Activated CD4-positive, alpha-beta T cell treated with anti-CD3 and anti-CD28 coated beads, Interleukin-2, amount 50 U/mL, for 48 hours (primary cell): ENCODE results near the gene MEX3A.

ENCODE experiments used
- DNase-seq, 2 experiments: peaks; one replicate each; pipeline ENCODE4 v3.0.0-alpha.2; 2020

MEX3A gene

DNA sequence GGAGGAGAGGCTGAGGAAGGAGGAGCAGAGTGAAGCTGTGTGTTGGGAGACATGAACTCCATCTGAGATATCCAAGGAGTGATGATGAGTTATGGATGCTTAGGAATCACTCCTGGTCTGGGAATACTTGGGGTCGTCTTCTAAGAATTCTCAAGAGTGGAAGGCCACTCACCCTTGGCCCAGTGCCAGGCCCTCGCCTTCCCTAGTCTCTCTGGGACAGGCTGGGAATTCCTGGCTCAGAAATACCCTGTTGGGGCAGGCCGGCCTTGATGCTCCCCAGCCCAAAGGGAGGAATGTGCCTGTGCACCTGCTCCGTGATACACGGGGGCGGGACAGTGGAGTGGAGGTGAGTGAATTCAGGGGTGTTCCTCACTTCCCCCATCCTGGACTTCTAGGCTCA lies 19.6 kb upstream of the MEX3A start:
- DNase-seq = no peak

DNA sequence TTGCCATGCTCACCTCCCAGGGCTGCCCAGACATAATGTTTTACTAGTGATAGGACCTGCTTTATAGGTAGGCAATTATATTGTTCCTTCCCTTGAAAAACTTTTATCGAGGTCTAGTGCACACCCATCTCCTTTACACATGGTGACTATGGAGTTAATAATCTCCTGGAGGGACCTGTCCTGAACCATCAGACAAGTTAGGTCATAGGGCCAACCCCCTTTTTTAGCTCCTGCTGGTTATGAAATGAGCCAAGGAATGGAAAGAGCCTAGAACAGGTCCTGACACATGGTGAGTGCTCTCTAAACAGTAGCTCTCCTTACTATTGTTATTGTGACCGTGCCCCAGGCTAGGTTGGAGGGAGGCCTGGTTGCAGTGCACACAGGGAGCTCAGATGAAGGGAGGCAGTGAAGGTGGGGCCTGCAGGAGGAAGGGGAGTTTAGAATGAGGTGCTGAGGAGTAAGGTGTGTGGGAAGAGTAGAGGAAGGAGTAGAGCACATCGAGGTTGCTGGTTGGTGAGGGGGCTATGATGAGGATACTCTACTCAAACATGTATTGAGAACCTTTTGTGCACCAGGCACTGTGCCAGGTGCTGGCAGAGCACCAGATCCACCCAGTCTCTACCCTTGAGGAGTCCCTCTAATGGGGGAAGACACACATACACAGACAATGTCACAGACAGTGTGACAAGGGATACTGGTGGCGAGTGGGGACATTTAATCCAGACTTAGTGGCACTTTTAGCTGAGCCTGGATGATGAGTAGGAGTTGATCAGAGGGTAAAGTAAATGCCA lies 18.1 kb upstream of the MEX3A start:
- no peak for DNase-seq

DNA sequence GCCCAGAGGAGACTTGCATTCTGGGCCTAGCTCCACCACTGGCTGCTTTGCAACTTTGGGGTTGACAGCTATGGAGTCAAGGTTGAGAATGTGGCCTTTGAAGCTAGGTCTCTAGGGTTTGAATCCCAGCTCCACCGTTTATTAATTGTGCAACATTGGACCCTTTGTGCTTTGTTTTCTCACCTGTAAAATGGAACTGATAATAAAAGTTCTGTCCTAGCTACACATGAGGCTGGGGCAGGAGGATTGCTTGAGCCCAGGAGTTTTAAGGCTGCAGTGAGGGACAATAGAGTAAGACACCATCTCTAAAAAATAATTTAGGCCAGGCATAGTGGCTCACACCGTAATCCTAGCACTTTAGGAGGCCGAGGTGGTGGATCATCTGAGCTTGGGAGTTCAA lies 17.0 kb upstream of the MEX3A start:
- no peak for DNase-seq

DNA sequence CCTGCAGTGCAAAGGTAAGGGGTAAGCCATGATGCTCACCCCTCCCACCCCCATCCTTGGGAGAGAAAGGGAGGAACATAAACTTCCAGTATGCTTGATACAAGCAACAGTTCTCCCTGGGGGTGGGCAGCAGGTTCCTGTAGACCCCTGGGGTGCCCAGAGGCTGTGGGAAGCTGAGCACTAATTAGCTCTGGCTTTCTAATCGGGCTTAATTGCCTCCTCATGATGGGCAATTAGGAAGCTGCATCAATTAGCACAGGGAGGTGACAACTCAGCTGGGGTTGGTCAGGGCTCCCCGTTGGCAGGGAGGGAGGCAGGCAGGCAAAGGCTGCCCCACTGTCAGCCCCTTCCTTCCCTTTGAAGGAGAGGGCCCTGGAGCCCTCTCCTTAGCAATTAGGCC lies 16.5 kb upstream of the MEX3A start:
- DNase-seq = no peak

DNA sequence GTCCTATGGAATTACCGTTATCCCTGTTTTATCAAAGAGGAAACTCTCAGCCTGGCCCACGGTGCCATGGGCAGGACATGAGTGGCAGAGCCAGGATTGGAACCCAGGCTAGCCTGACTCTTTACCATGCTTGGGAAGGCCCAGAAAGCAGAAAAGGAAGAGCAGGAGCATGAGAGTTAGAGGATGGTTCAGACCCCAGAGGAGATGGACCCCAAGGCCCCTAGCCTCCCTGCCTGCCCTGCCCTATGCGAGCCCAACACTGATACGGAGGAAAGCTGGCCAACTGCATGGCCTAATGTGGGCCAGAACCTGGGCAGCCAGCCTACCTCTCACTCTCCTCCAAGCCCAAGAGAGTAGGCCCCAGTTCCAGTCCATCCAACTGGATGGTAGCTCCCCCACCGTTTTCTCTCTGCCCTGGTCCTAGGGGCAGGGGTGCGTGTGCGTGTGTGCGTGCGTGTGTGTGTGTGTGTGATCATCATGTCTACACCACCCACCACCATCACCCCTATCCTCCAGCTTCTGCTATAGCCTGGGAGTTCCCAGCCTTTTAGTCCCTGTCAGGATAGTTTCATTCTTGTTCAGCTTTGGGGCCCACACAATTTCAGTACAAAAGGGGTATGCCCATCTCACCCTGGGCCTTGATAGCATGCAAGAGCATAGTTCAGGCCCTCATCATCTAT lies 15.4 kb upstream of the MEX3A start:
- DNase-seq = peak; percentile 63 to 74

DNA sequence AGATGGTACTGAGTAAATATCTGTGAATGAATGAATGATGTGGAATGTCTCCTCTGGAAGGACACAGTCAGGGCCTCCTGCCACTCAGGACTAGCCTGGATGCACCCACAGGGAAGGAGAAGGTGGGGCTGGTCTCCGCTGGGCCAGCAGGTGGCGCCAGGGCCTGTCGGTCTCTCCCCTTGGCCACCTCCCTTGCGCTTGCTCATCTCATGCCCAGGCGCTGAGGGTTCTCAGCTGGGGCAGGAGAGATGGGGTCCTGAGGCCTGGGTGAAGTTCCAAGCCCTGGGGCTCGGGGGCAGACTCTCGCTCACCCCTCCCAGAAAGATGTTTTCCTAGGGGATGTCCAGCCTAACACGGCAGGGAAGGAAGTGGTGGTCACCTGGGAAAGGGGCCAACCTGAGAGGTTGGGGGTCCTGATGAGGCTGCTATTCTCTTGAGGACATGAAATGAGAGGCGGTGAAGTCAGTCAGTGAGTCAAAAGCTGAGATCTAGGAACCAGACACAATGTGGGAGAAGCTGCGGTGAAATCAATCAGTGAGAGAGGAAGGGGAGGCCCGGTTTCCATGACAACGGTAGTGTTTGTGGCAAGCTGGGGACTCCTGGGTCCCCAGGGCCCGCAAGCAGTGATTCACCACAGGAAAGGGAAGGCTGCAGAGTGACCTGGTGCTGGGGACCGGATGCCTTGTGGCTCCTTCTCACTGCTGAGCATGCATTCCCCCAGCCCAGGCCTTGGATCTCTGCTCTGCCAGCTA lies 14.6 kb upstream of the MEX3A start:
- peak; percentile 93 to 94 for DNase-seq

DNA sequence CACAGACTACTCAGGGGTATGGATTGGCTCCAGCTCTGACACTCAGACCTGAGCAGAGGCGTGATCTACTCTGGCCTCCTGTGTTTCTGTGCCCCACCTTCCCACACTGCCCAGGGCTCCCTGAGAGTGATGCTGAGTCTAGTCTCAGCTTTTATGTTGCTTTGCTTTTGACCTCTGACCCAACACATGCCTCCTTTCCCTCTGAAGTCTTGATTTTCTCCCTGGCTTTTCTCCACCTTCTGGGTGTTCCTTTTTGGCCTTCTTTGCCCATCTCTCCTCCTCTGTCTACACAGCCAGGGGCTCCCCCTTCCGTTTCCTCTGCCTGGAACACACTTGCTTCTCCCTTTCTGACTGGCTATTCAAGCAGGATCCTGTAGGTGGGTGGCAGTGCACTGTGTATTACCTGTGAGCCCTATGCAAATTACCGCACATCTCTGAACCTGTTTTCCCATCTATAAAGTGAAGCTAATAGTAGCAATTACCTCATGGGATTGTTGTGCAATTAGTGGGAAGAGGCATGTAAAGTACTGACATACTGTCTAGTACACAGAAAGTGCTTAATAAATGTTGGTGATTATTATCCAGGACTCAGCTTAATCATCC lies 13.7 kb upstream of the MEX3A start:
- peak; percentile 43 to 59 for DNase-seq

DNA sequence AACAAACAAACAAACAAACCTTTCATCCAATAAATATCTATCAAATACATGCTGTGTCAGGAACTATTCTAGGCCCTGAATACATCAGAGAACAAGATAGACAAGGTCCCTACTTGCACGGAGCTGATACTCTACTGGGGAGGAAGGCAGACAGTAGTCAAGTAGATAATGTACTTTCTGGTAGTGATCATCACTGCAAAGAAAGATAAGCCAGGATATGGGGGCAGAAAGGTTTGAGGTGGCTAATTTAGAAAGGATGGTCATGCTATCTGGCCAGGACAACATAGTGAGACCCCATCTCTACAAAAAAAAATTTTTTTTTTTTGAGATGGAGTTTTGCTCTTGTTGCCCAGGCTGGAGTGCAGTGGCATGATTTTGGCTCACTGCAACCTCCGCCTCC lies 9.3 kb upstream of the MEX3A start:
- DNase-seq = no peak

DNA sequence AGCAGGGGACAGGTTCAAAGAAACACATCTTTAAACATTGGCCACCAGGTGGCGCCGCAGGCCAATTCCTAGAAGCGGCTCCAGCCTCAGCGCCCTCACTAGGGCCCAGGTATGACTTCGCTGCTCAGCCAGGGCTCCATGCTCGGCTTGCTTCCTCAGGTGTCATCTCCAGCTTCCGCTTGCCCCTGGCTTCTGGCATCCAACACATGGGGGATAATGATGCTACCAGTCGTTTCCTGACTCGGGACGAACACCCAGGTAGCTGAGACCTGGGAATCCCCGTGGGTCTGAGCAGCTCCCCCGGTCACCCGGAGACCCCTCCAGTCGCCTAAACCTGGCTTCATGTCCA lies 8.5 kb upstream of the MEX3A start:
- DNase-seq = peak; percentile 92 to 93

DNA sequence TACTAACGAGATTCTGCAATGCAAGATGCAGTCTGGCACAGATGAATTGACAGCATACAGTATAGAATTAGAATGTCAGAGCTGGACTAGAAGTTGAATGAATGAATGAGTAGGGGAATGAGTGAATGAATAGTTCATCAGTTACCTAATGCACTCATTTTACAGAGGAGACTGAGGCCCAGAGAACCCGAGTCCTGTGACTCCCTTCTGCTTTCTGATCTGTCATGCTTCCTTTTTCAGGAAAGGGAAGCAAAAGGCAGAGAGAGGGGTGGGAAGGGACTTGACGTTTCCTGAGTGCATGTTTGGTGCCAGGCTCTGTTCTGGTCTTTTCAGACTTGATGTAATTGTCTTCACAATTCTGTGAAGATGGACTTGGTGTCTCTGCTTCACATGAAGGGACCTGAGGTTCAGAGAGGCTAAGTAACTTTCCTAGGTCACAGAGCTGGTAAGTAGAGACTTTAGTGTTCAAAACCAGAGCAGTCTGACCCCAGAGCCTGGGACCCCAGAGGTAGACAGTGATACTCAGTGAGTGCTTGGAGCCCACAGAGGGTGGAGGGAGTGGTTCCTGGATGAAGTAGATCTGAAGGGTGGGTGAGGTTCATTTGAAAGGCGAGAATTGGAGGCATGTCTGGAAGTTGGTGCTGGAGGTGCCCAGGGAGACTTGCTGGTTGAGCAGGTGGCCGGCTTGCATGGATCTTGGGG lies 8.0 kb upstream of the MEX3A start:
- no peak for DNase-seq

DNA sequence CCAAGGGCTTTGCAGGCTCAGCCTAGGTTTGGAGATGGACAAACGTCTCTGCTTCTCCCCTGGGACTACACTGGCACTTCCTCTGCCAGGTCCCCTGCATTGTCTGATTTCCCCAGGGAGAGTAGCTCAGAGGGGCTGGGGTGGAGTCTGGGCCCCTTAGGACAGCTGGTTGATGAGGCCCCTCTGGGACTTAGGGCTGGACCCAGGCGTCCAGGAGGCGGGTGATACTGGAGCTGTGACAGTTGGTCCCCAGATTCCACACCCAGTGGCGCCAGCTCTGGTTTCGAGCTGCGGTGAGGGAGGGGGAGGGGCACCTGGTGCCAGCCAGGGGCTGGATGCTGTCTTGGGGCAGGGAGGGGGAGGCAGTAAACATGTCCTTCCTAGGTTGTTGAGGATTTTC lies 7.4 kb upstream of the MEX3A start:
- DNase-seq = no peak

DNA sequence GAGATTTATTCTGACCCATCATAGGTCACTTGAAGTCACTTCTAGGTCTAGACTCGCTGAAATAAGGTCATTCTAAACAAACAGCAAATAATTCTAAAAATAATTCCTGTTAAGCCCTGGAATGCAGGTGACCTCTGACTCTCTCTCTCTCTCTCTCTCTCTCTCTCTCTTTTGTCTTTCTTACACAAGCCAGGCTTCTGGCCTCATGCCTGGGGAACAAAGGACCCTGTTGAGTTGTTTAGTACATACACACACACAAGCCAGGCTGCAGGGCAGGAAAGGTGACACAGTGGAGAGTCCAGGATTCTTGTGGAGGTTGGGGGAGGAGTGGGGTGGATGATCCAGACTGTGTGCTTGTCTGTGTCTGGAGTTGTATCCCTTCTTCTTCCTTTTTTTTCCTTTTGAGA lies 4.0 kb upstream of the MEX3A start:
- no peak for DNase-seq

DNA sequence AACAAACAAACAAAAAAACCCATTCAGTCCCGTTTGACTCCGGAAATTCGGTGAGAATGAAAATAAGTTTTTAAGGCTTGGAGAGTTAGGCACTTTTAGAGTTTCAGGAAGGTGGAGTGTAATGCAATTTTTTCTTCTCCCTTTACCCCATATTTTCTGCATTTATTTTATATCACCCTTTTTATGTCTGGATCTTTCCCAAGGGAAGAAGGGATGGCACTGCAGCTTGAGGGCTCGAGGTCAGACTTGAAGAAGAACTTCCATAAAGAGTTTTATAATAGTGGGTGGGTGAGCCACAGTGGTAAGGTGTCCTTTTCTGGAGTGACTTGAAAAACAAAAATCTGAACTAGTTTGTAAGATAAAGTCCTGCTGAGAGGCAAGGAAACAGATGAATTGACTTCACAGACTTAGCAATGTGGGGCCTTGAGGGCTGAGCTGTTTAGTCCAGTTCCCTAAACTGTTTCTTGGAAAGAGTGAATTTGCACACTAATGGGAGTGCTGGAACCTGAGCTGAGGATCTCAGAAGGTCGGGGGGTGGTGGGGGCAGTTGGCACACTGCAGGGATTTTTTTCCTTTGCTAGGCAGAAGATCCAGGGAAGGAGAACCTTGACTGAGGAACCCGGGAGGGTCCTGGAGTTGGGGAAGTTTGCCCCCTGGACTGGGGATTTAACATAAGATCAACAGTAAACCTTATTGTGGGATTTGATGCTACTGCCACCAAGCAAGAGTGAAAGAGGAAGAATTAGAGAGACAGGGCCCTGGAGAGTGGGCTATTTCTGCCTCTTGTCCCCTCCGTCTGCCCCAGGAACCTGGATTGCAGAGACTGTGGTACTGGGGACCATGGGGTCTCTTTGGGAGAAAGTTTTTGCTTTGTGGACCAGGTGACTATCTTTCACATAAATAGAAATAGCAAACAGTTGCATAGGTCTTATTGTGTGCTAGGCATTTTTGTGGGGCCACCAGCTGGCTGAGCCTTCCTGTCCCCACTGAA lies 1.8 kb upstream of the MEX3A start:
- no peak for DNase-seq

DNA sequence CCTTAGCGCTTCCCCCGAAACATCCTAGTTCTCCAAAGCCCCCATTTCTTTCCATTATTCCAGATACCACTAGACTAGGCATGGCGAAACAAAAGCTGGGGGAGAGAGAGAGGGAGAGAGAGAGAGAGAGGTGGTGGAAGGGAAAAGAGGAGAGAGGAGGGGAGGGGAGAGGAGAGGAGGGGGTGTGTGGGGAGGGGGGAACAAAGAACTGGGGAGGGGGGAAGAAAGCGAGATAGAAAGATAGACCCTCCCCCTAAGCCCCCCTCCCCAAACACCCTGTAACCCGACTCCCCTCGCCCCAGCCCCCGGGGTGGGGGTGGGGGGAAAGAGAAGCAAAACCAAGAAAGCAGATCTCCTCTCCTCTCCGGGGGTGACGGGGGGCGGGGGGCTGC lies 352 bp downstream of the MEX3A start:
- DNase-seq = no peak

DNA sequence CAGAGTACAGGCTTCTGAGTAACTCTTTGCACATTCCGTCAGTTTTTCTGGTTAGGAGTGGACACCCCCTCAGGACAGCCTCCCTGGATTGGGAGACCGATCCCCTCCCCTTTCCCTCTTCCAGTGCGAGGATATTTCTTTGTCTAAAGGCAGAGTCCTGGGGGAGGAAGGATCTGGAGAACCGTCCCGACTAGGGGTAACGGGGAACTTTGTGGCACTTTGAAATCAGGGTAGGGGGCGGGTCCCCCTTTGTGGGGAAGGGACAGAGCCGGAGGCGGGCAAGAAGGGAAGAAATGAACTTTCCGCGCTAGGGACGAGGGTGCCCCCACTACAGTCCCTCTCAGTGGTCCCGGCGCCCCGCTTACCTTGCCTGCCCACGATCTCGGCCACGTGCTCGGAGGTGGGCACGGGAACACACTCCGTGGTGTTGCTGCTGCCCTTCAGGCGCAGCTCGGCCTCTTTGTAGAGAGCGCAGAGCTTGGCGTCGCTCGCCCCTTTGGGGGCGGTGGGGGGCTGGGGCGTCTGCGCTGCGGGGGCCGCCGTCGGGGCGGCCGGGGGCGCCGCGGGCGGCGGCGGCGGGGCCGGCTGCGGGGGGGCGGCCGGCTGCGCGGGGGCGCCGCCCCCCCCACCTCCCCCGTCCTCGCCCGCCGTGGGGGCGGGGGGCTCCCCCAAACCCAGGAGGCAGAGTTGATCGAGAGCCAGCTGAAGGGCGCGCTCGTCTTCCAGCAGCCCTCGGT lies 917 bp downstream of the MEX3A start:
- no peak for DNase-seq

DNA sequence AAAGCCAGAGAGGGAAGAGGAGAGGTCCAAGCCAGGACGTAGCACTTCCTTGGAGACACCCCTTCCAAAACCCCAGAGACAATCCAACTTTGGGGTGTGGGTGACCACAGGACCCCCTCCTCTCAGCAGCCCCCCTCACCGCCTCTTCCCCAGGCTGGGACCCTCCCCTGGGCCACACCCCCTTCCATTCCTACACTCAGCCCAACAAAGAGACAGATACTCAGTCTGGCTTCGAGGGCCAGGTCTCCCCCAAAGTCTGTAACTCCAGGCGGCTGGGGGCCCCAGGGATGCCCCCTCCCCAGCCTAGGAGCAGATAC lies 1.4 kb downstream of the MEX3A start:
- DNase-seq = no peak

DNA sequence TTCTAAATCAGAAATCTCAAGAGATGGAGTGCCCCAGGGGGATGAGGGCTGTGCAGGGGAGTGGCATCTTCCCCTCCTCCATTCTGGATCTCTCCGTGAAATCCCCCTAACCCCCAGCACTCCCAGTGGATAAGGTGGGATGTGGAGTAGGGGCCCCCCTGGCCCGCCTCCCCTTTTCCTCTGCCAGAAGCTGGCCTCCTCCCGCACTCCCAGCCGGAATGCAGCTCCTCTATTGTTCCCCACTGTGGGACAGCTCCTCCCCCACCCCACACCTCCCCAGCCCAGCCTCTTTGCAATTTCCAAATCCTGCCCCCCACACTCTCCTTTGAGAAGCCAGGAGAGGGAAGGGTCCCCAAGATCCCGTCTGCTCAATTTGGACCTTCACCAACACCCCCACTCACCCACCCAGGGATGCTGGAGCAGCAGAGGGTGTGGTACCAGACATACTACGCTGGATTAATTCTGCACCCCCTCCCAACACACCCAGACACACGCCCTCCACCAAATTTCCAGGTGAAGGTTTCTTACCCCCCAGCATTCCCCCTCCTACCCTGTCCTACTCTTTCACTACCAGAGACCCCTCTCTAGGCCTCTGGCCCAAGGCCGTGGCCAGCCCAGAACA lies 1.9 kb downstream of the MEX3A start:
- no peak for DNase-seq

DNA sequence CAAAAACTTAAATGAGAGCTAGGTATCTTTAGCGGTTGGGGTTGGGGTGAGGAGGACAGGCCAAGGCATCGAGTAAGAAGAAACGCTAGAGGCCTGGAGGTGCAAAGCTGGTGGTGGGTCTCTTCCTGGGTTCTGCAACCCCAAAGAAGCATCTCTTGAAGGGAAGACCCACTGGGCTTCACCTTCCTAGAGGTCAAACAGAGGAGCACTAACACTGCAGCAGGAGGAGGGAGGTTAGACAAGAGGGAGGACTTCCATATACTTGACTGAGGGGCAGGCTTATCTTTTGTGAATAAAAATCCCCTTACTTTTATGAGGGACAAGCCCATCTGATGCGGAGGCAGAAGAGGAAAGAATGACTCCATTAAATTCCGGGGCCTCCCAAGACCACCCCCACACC lies 2.5 kb downstream of the MEX3A start:
- DNase-seq = no peak

DNA sequence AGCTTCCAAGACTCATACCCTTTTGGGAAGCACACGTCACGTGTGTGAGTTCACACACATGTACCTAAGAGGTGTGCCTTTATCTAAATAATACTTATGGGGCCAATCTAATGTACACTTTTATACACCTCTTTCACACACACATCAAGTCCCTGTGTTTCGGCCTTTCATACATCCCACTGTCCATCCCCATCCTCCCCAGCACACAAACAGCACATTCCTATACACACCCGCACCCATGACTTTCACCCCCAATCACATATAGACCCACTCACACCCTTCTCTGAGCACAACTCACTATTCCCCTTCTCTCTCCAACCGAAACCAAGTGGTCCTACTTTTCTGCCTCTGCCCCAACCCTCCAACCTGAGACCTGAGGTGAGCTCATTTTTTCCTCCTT lies 3.5 kb downstream of the MEX3A start:
- DNase-seq = no peak

DNA sequence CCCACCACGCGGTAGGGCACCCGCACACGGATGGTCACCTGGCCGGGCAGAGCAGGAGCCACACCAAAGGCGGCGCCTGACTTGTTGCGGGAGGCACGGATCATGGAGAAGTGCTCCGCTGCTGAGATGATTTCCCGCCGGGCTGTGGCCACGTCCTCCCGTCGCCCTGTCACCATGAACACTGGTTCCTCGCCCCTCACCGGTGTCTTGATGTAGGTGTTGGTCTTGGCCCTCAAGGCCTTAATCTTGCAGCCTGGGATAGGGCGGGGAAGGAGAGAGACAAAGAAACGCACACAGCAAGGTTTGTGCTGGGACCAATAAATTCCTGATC lies 4.9 kb downstream of the MEX3A start:
- no peak for DNase-seq
